Left lobe of liver (tissue), 2 donors: ENCODE measurements around the gene TCTN3. TPM values are rescaled to one million over a fixed set of nuclear protein-coding genes. Genes with fewer than 3 reads are reported as not detected.
"Not testable (repeated sequence)": the region's sequence is repeated elsewhere in the genome, so short reads cannot be mapped to it uniquely, and the experiment has no call there.

Experiments used
- ATAC-seq: fragments of 200-7000 bp; cut with Tn5 transposase; one replicate; pipeline ENCODE4 v1.9.1; 2020; ENCODE audit warnings: mild to moderate bottlenecking, moderate library complexity
- DNase-seq: peaks from one replicate; pipeline ENCODE4 v3.0.0-alpha.2; 2020; ENCODE audit warnings: low spot score
- total RNA-seq: library from RNA; stranded (reverse); gene quantifications from one replicate; pipeline ENCODE4 v1.2.1, GENCODE V29; 2021
- donor health status: DM: no; HTN: no; CAD: no; lungs with moderate emphysema.
- donor health status: DM: no; HTN: yes; CAD: no.

TCTN3 gene
- total RNA-seq, 1 donor from 2014 or later = 17.8 TPM

DNA sequence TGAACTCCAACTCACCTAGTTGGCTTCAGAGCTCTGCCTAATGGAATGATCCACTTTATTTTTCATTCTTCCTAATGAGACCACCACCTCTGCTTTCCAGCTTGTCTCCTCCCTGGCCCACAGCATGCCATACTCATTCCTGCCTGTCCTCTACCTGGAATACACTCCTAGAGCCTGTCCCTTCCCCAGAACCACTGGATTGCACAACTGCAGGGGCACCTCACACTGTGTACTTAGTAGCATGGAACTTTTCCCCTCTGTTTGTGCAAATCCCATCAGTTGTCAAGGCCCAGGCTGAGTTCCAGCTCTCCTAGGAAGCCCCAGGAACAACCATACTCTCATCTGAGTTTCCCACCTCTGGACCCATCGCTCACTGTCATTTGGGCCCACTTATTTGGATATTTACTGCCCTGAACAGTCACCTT, 52.8 kb downstream of the TCTN3 start:
- DNase-seq = peak; percentile 66
- ATAC-seq = peak; percentile 97

DNA sequence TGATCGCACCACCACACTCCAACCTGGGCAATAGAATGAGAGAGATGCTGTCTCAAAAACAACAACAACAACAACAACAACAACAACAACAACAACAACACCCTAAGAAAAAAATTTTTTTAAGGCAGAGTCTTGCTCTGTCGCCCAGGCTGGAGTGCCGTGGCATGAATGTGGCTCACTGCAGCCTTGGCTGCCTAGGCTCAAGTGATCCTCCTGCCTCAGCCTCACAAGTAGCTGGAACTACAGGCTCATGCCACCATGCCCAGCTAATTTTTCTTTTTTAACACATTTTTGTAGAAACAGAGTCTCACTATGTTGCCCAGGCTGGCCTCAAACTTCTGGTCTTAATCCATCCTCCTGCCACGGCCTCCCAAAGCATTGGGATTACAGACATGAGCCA, 55.8 kb downstream of the TCTN3 start:
- ATAC-seq = no peak
- no peak for DNase-seq

DNA sequence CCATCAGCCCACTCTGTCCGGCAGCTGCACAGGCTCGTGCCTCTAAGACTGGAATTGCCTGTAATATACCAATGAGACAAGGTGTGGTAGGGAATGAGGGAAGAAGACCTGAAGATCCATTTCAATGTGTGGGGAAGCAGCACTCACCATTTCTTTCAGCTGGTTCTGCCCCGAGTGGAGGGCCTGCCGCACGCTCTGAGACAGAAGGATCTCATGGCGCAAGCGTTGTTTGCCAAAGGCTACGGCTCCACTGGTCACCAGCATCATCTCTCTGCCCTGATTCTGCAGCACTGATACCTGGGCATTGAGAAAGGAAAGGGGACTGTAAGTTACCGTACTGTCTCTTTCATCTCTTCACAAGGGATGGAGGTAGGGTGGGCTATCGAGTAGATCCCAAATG, 56.6 kb downstream of the TCTN3 start:
- no peak for ATAC-seq
- no peak for DNase-seq

DNA sequence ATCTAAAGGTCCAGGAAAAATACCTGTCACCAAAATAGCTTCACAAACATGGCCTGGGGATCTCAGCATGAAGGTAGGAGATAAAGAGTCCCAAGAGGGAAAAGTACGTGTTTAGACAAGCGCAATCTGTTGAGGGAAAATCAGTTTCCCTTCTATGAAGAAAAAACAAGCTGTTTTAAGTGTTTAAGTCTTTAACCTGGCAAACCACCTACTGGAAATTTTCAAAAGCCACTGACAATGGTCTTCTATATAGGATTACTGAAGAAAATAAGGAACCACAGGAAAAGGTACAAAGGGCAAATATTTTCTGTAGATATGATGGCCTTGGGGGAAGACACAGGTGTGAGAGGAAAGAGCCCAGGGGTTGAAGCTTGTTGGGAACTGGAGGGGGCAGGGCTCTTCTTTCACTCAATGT, 58.4 kb downstream of the TCTN3 start:
- DNase-seq (no peak), ATAC-seq (no peak)

DNA sequence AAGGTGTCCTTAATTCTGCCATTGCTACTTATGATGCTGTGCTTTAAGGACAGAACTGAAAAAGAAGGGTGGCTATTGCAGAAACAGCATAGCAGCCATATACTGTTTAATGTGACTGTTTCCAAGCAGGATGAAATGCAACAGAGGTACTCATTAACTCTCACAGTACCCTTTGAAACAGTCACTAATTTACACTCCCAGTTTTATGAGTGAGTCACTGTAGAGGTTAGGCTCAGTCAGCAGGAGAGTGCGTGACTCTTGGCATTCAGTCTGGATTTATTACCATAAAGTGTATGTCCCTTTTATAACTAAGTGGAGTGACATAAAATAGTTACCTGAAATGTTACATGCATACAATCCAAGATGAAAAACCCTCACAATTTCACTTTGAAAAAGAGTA, 64.9 kb downstream of the TCTN3 start:
- no peak for ATAC-seq
- DNase-seq = no peak

DNA sequence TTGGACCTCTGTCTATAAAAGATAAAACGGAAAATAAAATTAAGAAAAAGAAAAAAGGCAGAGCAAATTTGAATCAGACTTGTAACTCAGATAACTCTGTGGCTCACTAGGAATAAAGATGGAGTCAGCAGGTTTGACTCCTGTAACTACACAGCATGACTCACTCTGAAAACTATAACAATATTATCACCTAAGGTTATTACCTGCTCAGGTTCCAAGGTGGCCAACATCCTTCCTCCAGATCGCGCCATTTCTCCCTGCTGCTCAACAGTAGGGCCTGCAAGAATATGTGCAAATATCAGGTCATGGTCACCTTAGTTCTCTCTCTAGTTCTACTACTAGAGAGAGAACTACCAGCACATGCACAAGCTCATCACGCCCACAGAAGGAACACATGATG, 67.2 kb downstream of the TCTN3 start:
- no peak for ATAC-seq
- DNase-seq = no peak

DNA sequence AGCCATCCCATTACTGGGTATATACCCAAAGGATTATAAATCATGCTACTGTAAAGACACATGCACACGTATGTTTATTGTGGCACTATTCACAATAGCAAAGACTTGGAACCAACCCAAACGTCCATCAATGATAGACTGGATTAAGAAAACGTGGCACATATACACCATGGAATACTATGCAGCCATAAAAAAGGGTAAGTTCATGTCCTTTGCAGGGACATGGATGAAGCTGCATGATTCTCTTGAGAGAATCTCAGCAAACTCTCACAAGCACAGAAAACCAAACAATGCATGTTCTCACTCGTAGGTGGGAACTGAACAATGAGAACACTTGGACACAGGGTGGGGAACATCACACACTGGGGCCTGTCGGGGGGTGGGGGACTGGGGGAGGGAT, 73.3 kb downstream of the TCTN3 start:
- DNase-seq, ATAC-seq: not testable (repeated sequence)

DNA sequence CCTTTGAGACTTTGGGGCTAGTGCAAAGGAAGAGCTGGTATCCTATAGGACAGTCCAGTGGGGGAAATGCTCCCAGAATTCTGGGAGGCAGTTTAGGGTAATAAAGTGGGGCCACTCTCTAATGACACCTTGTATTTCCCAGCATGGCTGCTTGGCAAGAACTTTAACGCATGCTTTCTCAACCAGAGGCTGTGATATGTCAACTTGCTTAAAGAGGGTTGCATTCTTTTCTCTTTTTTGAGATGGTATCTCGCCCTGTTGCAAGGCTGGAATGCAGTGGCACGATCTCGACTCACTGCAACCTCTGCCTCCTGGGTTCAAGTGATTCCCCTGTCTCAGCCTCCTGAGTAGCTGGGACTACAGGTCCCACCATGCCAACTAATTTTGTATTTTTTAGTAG, 75.6 kb downstream of the TCTN3 start:
- ATAC-seq (no peak), DNase-seq (no peak)

DNA sequence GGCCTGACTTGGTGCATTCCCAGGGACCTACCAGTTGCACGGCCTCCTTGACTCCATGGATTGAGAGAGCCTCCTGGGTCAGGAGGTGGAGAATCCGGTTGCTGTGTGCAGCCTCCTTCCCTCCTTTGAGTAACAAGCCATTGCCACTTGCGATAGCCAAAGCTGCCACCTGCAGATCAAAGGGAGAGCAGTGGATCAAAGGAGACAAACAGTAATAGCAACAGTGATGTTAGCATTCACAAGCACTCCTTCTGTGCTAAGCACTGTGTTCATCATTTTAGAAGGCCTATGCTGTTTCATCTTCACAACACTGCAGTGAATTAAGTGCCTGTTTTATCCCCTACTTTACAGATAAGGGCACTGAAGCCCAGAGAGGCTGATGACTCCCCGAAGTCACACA, 77.3 kb downstream of the TCTN3 start:
- no peak for DNase-seq
- ATAC-seq = no peak

Other genes with a start within 250 kb of the TCTN3 start
- gene SORBS1, start 132.6 kb downstream of the TCTN3 start, total RNA-seq = 57.9 TPM
- 38.7 TPM for gene ALDH18A1, start 37.2 kb downstream of the TCTN3 start, total RNA-seq
- 1.9 TPM for gene ENTPD1, start 62.2 kb upstream of the TCTN3 start, total RNA-seq
- 0.10 TPM for gene CC2D2B, start 214.0 kb upstream of the TCTN3 start, total RNA-seq